Epithelial cell of esophagus (primary cell): Measurements from ENCODE around the gene MPPED2.

ENCODE experiments used
- DNase-seq: peaks from one replicate; pipeline ENCODE4 v3.0.0; 2010; ENCODE audit warnings: low read depth
- H3K4me3 ChIP-seq: 2 replicates; pipeline ENCODE4 v1.5.1; 2011; ENCODE audit warnings: mild to moderate bottlenecking, low read length, control low read depth
- TF ChIP-seq, protein P1 (sequence below): IDR thresholded peaks from 2 replicates; pipeline ENCODE4 v1.5.1; 2011; ENCODE audit warnings: low read depth, mild to moderate bottlenecking, low read length, control low read depth, inconsistent platforms; ENCODE audit not compliant: insufficient read depth; ENCODE audit errors: missing control alignments

Gene MPPED2

GRCh38 chr11:30521297-30522071, 64.7 kb downstream of the MPPED2 start:
- H3K4me3 ChIP-seq = no peak overlapping the region
- DNase-seq = no peak
- TF ChIP-seq, protein P1, sequence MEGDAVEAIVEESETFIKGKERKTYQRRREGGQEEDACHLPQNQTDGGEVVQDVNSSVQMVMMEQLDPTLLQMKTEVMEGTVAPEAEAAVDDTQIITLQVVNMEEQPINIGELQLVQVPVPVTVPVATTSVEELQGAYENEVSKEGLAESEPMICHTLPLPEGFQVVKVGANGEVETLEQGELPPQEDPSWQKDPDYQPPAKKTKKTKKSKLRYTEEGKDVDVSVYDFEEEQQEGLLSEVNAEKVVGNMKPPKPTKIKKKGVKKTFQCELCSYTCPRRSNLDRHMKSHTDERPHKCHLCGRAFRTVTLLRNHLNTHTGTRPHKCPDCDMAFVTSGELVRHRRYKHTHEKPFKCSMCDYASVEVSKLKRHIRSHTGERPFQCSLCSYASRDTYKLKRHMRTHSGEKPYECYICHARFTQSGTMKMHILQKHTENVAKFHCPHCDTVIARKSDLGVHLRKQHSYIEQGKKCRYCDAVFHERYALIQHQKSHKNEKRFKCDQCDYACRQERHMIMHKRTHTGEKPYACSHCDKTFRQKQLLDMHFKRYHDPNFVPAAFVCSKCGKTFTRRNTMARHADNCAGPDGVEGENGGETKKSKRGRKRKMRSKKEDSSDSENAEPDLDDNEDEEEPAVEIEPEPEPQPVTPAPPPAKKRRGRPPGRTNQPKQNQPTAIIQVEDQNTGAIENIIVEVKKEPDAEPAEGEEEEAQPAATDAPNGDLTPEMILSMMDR = no peak

DNA sequence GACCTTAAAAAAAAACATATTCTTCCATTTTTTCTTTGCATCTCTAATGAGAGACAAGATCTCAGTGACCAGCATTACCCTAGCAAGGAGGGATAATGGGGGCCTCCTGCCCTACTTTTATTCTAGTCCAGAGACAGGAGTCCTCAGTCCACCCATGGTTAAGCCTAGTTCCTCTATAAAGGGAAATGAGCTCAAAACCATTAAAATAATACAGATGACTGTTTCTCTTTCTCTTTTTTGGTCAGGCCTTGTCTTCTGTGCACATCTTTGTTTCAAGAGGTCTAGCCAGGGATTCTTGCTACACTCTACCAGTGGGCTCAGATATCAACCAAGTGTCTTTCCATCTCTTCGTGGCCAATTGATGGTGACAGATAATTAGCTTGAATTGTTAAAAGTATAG, 73.1 kb downstream of the MPPED2 start:
- TF ChIP-seq, protein P1 = no peak
- no peak for DNase-seq
- no peak overlapping the region for H3K4me3 ChIP-seq

DNA sequence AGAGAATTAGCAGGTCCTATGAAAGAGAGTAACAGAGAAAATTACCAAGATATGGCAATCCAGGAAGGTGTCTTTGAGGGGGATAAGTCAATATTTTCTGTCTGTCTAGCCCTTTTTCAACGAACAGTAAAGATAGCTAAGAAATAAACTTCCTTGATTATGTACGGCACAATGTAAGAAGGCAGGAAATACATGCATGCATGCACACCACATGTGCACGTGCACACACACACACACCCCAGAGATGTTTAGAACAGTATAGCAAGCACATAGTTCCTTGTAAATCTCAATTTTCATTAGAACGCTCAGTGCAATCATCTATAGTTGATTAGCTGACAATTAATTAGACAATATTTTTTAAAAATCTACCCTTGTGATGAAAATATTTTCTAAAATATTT, 74.7 kb downstream of the MPPED2 start:
- H3K4me3 ChIP-seq = no peak overlapping the region
- TF ChIP-seq, protein P1 = no peak
- DNase-seq = no peak

DNA sequence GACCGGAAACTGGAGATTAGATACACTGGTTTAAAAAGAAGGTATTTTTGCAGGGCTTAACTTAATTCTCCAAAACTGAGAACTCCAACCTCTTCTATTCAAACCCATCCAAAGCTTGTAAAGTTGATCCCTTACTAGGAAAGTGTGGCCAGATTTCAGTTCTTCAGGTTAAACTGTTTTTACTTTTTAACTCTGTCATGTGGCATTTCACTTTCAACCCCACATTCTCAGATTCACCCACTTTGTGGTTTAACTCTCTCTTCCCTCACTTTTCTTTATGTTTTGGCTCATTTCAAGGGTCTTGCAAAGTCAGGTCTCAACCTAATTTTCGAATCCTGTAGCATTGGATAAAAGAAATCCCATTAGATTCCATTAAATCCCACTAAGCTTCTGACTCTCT, 75.4 kb downstream of the MPPED2 start:
- DNase-seq = no peak
- H3K4me3 ChIP-seq = no peak overlapping the region
- TF ChIP-seq, protein P1 = no peak

- H3K4me3 ChIP-seq = no peak overlapping the region
- TF ChIP-seq, protein P1 = no peak
- no peak for DNase-seq
These were observed 76.8 kb downstream of the MPPED2 start for GRCh38 chr11:30509364-30509763.

GRCh38 chr11:30508594-30508993, 77.6 kb downstream of the MPPED2 start:
- TF ChIP-seq, protein P1 = no peak
- no peak overlapping the region for H3K4me3 ChIP-seq
- no peak for DNase-seq

GRCh38 chr11:30505603-30506002, 80.5 kb downstream of the MPPED2 start:
- DNase-seq = no peak
- H3K4me3 ChIP-seq = no peak overlapping the region
- TF ChIP-seq, protein P1 = no peak
